K562 (cell line): ENCODE data around the gene SCAF11. TPM values are rescaled to one million over a fixed set of nuclear protein-coding genes. Genes with fewer than 3 reads are reported as not detected.

Experiments used
- EP300 ChIP-seq: IDR thresholded peaks from 2 replicates; pipeline ENCODE4 v1.6.1; 2012; ENCODE audit warnings: low read length, improper control_type of control experiment
- ERF ChIP-seq: fragments of 450-650 bp; formaldehyde crosslinking; IDR thresholded peaks from 2 replicates; pipeline ENCODE4 v1.4.0; 2020; ENCODE audit warnings: mild to moderate bottlenecking, mixed read lengths
- EZH2 ChIP-seq: IDR thresholded peaks from 2 replicates; pipeline ENCODE4 v1.6.1; 2012; ENCODE audit warnings: low read depth, mild to moderate bottlenecking, inconsistent platforms, low read length, borderline replicate concordance
- FIP1L1 ChIP-seq: fragments of 200-400 bp; formaldehyde crosslinking; IDR thresholded peaks from 2 replicates; pipeline ENCODE4 v1.6.1; 2018; ENCODE audit warnings: mild to moderate bottlenecking, low read depth, low read length; ENCODE audit not compliant: poor library complexity, severe bottlenecking
- FOXJ3 ChIP-seq: sonication (generic); formaldehyde crosslinking; IDR thresholded peaks from 2 replicates; pipeline ENCODE4 v1.4.0; 2020; ENCODE audit warnings: mild to moderate bottlenecking, missing genetic modification reagents
- MED1 ChIP-seq: sonication (generic); formaldehyde crosslinking; IDR thresholded peaks from 2 replicates; pipeline ENCODE4 v1.8.1; 2023; ENCODE audit warnings: missing genetic modification reagents, borderline replicate concordance
- MYC ChIP-seq, 2 experiments: fragments of 250-450 bp in 1 of 2; sonication (Bioruptor Pico) in 1 of 2; IDR thresholded peaks; 2 replicates each; pipeline versions ENCODE4 v1.5.1 to v1.6.1; 2012 to 2021; ENCODE audit warnings: low read depth in 2 of 2, borderline replicate concordance in 1 of 2, improper control_type of control experiment in 1 of 2, low read length in 1 of 2, mild to moderate bottlenecking in 1 of 2, moderate library complexity in 1 of 2
- NFE2 ChIP-seq: IDR thresholded peaks from 2 replicates; pipeline ENCODE4 v1.6.1; 2014; ENCODE audit warnings: antibody characterized with exemption, low read depth
- NR2F6 ChIP-seq: fragments of 450-650 bp; formaldehyde crosslinking; IDR thresholded peaks from 2 replicates; pipeline ENCODE4 v1.4.0; 2020; ENCODE audit warnings: mild to moderate bottlenecking
- SREBF1 ChIP-seq: fragments of 150-350 bp; IDR thresholded peaks from 2 replicates; pipeline ENCODE4 v1.6.1; 2014; ENCODE audit warnings: antibody characterized with exemption, low read depth, low read length, borderline replicate concordance
- SREBF2 ChIP-seq: sonication (generic); formaldehyde crosslinking; IDR thresholded peaks from 2 replicates; pipeline ENCODE4 v1.4.0; 2020; ENCODE audit warnings: mild to moderate bottlenecking, missing genetic modification reagents
- SUPT5H ChIP-seq: fragments of 450-650 bp; IDR thresholded peaks from 2 replicates; pipeline ENCODE4 v1.6.1; 2016
- TAF7 ChIP-seq: fragments of 450-650 bp; IDR thresholded peaks from 2 replicates; pipeline ENCODE4 v1.6.1; 2016; ENCODE audit warnings: missing genetic modification characterization, missing compliant biosample characterization
- ZFPM2 ChIP-seq: fragments of 250-450 bp; sonication (Bioruptor Pico); IDR thresholded peaks from 2 replicates; pipeline ENCODE4 v1.5.1; 2022; ENCODE audit warnings: mild to moderate bottlenecking
- ZKSCAN1 ChIP-seq: fragments of 150-350 bp; IDR thresholded peaks from 2 replicates; pipeline ENCODE4 v1.6.1; 2016; ENCODE audit warnings: low read depth, low read length
- ZNF77 ChIP-seq: fragments of 250-450 bp; sonication (Bioruptor Pico); IDR thresholded peaks from 2 replicates; pipeline ENCODE4 v1.5.0; 2020
- polyA plus RNA-seq, 8 experiments: library from polyadenylated mRNA; depleted of rRNA in 4 of 8; stranded (reverse) in 5 of 8; unstranded in 3 of 8; fragments of >200 nt; fragmentation: Nextera tagmentation in 2 of 8; fragmentation: Illumina TruSeq in 1 of 8; extraction: Ambion mirVana in 2 of 8; extraction: Trizol in 1 of 8; gene quantifications; 2 replicates each; pipeline versions ENCODE4 v1.2.1 to v1.2.3, GENCODE V29; 2011 to 2014; ENCODE audit warnings: inconsistent platforms in 1 of 8, missing spikeins in 1 of 8
- total RNA-seq, 7 experiments: library from RNA; depleted of rRNA in 6 of 7; stranded (reverse); fragments of >200 nt in 6 of 7; fragmentation: Illumina TruSeq in 2 of 7; extraction: Trizol in 2 of 7; gene quantifications; 2 replicates each; pipeline versions ENCODE4 v1.2.1 to v1.2.3, GENCODE V29; 2011 to 2021; ENCODE audit warnings: low replicate concordance in 1 of 7
- TF ChIP-seq, protein P1 (sequence below): sonication (generic); formaldehyde crosslinking; IDR thresholded peaks from 2 replicates; pipeline ENCODE4 v1.8.0; 2022; ENCODE audit warnings: mild to moderate bottlenecking, low read depth, missing genetic modification reagents
- TF ChIP-seq, protein P2 (sequence below): fragments of 450-650 bp; formaldehyde crosslinking; IDR thresholded peaks from 2 replicates; pipeline ENCODE4 v1.4.0; 2020; ENCODE audit warnings: mild to moderate bottlenecking, moderate library complexity
- TF ChIP-seq, protein P3 (sequence below), 2 experiments: IDR thresholded peaks; 2 replicates each; pipeline ENCODE4 v1.6.1; 2011; ENCODE audit warnings: borderline replicate concordance in 1 of 2, control low read depth in 1 of 2, low read depth in 1 of 2, low read length in 1 of 2, mild to moderate bottlenecking in 1 of 2, mixed read lengths in 1 of 2, moderate library complexity in 1 of 2; ENCODE audit not compliant: insufficient read depth in 1 of 2, insufficient read length in 1 of 2, poor library complexity in 1 of 2, severe bottlenecking in 1 of 2; ENCODE audit errors: extremely low read depth in 1 of 2
- TF ChIP-seq, protein P4 (sequence below), 2 experiments: fragments of 250-450 bp in 1 of 2; fragments of 450-650 bp in 1 of 2; sonication (Bioruptor Pico) in 1 of 2; IDR thresholded peaks; 2 replicates each; pipeline versions ENCODE4 v1.6.1 to v1.8.0; 2016 to 2021; ENCODE audit warnings: mild to moderate bottlenecking in 2 of 2, moderate library complexity in 2 of 2, missing compliant biosample characterization in 1 of 2, missing genetic modification characterization in 1 of 2
- TF ChIP-seq, protein P5 (sequence below): sonication (generic); formaldehyde crosslinking; IDR thresholded peaks from 2 replicates; pipeline ENCODE4 v1.4.0; 2020; ENCODE audit warnings: mild to moderate bottlenecking, missing genetic modification reagents

SCAF11 gene
- total and polyA plus RNA-seq, 9 of the 15 experiments (the other 6 are each of a cell fraction or from before 2014, with no cell fraction given): 30.4 to 119 (median 80.0) TPM

DNA sequence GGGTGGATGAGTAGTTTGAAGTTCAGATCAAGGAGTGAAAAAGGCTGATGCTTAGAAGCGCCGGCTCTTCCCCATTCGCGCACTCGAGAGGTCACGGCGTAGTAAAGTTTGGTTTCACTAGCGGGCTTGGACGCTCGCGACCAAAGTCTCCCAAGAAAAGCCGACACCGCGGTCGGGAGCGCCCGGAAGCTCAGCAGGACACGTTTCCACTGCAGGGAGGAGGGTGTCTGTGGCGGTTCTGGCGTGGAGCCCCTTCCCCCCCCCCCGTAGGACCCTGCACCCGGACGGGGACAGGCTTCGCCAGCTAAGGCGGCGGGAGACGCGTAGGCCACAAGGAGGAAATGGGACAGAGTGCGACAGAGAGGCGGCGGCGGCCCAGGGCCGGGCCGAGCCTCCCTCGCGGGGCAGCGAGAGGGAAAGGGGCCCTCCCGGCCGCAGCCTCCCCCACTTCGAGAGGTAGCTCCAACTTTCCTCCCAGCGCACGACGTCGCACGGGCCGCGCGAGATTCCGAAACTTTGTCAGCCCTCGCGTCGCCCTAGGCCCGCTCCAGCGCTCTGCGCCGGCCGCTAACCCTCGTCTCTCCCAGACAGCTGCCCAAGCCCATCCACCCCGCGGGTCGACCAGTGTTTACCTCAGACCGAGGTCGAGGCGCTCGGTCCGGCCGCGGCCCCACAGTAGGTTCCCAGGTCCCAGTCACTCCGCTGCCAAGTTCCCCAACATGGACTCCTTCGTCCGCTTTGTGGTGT lies 480 bp downstream of the SCAF11 start (continued):
- TF ChIP-seq MYC (IDR thresholded peaks at IDR 0.05; ENCODE audit: low read depth, low read length) (no peak), MYC (CRISPR knock-in tag; IDR thresholded peaks at IDR 0.05; ENCODE audit: borderline replicate concordance, low read depth) (peak; percentile 71), ZNF77 (CRISPR knock-in tag) (no peak), SREBF2 (CRISPR knock-in tag) (no peak), FIP1L1 (no peak), NR2F6 (CRISPR knock-in tag) (0 out of 2 replicates have a peak, but pooled peaks have one; percentile 43), ERF (CRISPR knock-in tag) (peak; percentile 58; the same call in 1 of the 2 replicates), SUPT5H (no peak; the same call in 1 of the 2 replicates), FOXJ3 (CRISPR knock-in tag) (no peak), ZFPM2 (CRISPR knock-in tag) (0 out of 2 replicates have a peak, but pooled peaks have one; percentile 34), NFE2 (no peak), ZKSCAN1 (no peak), EZH2 (no peak), SREBF1 (no peak), TAF7 (tag) (peak; percentile 41; the same call in 1 of the 2 replicates), EP300 (no peak), MED1 (no peak)
- TF ChIP-seq, protein P1, sequence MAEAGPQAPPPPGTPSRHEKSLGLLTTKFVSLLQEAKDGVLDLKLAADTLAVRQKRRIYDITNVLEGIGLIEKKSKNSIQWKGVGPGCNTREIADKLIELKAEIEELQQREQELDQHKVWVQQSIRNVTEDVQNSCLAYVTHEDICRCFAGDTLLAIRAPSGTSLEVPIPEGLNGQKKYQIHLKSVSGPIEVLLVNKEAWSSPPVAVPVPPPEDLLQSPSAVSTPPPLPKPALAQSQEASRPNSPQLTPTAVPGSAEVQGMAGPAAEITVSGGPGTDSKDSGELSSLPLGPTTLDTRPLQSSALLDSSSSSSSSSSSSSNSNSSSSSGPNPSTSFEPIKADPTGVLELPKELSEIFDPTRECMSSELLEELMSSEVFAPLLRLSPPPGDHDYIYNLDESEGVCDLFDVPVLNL (CRISPR knock-in tag): no peak
- TF ChIP-seq, protein P2, sequence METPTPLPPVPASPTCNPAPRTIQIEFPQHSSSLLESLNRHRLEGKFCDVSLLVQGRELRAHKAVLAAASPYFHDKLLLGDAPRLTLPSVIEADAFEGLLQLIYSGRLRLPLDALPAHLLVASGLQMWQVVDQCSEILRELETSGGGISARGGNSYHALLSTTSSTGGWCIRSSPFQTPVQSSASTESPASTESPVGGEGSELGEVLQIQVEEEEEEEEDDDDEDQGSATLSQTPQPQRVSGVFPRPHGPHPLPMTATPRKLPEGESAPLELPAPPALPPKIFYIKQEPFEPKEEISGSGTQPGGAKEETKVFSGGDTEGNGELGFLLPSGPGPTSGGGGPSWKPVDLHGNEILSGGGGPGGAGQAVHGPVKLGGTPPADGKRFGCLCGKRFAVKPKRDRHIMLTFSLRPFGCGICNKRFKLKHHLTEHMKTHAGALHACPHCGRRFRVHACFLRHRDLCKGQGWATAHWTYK: no peak
- TF ChIP-seq, protein P3, sequence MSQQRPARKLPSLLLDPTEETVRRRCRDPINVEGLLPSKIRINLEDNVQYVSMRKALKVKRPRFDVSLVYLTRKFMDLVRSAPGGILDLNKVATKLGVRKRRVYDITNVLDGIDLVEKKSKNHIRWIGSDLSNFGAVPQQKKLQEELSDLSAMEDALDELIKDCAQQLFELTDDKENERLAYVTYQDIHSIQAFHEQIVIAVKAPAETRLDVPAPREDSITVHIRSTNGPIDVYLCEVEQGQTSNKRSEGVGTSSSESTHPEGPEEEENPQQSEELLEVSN (IDR thresholded peaks at IDR 0.05; ENCODE audit: borderline replicate concordance in 1 of 2, extremely low read depth in 1 of 2, insufficient read depth in 1 of 2, insufficient read length in 1 of 2, low read depth in 1 of 2, low read length in 1 of 2, poor library complexity in 1 of 2, severe bottlenecking in 1 of 2): no peak
- TF ChIP-seq, protein P4, sequence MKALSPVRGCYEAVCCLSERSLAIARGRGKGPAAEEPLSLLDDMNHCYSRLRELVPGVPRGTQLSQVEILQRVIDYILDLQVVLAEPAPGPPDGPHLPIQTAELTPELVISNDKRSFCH (CRISPR knock-in tag; IDR thresholded peaks at IDR 0.05): no peak
- TF ChIP-seq, protein P4 (tag; IDR thresholded peaks at IDR 0.05): no peak
- TF ChIP-seq, protein P5, sequence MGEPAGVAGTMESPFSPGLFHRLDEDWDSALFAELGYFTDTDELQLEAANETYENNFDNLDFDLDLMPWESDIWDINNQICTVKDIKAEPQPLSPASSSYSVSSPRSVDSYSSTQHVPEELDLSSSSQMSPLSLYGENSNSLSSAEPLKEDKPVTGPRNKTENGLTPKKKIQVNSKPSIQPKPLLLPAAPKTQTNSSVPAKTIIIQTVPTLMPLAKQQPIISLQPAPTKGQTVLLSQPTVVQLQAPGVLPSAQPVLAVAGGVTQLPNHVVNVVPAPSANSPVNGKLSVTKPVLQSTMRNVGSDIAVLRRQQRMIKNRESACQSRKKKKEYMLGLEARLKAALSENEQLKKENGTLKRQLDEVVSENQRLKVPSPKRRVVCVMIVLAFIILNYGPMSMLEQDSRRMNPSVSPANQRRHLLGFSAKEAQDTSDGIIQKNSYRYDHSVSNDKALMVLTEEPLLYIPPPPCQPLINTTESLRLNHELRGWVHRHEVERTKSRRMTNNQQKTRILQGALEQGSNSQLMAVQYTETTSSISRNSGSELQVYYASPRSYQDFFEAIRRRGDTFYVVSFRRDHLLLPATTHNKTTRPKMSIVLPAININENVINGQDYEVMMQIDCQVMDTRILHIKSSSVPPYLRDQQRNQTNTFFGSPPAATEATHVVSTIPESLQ (CRISPR knock-in tag): peak; percentile 80; the same call in 1 of the 2 replicates
